ENCODE results near the gene HDAC4. TPM values are rescaled to one million over a fixed set of nuclear protein-coding genes. Genes with fewer than 3 reads are reported as not detected.

The HDAC4 gene
- total and polyA plus RNA-seq, 9 of the 15 experiments (the other 6 are each of a cell fraction or from before 2014, with no cell fraction given) = 0.11 to 20.2 (median 4.0) TPM

DNA sequence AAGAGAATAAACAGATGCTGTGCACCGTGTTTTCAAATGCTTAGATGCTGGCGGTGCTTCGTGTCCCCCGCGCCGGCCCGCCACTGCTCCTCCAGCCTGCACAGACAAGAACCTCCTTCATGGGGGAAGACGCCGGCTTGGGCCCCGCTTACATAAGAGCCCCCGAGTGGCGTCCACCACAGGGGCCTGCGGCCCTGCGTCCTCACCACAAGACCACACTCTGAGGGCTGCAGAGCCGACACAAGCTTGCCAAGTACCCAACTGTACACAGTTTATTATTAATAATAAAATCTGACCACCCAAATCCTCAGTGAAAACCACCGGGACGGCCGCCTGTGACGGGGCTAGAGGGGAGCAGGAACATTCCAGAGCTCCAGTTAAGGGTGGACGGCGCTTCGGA is 232.2 kb downstream of the HDAC4 start:
- Histone ChIP-seq H3K79me2 (ENCODE audit: control insufficient read depth, insufficient read depth, low read length) (no peaks in the 10 kb centered on the region), H3K36me3 (ENCODE audit: control insufficient read depth, insufficient read depth, low read length) (no peaks in the 10 kb centered on the region), H3K4me3 (no peak overlapping the region), H3K4me1 (replicated peaks in 1 of 2; ENCODE audit: control insufficient read depth in 2 of 2, insufficient read depth in 2 of 2, low read length in 2 of 2) (no peaks in the 10 kb centered on the region; a peak in 1 of 5 replicates), H3K27me3 (ENCODE audit: control insufficient read depth in 2 of 2, insufficient read depth in 2 of 2, low read length in 2 of 2) (no peaks in the 10 kb centered on the region), H4K20me1 (replicated peaks; ENCODE audit: control insufficient read depth, insufficient read depth, low read length) (no peaks in the 10 kb centered on the region), H2AFZ (ENCODE audit: low read depth, low read length) (no peak overlapping the region), H3K9ac (ENCODE audit: insufficient read depth in 1 of 2, low read depth in 2 of 2, low read length in 2 of 2) (no peak overlapping the region), H3K4me2 (ENCODE audit: insufficient read depth, low read length) (no peak overlapping the region), H3K9me1 (ENCODE audit: control insufficient read depth, insufficient read depth, low read length) (no peaks in the 10 kb centered on the region), H3K27ac (ENCODE audit: extremely low read depth, low read depth, low read length) (no peak overlapping the region), H3K9me3 (replicated peaks; ENCODE audit: control insufficient read depth, insufficient read depth, low read depth, low read length) (no peaks in the 10 kb centered on the region)
- POLR2A ChIA-PET = interaction anchor here (0.6 kb wide), 2 partner anchors 31 to 301 kb away, joined by 3 read pairs; no protein-coding TSS in a partner anchor
- WGBS (ENCODE audit: insufficient coverage, low coverage, missing lambda C conversion rate) = 97% methylated on average over 8 of the region's 22 CpGs
- CTCF ChIA-PET (ENCODE audit: low intra/inter-chr PET ratio) = no interaction called here
- no peak for DNase-seq (ENCODE audit: extremely low read depth in 1 of 4, low spot score in 3 of 4)
- FAIRE-seq = no peak
- no TSS peak for BruUV-seq (replicated peaks)
- intact Hi-C loops (cut with micrococcal nuclease) (no loop called here), in situ Hi-C loops (cut with MboI) (no loop called here)
- ATAC-seq = no peak
- TF ChIP-seq ZBTB1 (CRISPR knock-in tag; IDR thresholded peaks at IDR 0.05; ENCODE audit: borderline replicate concordance, low read depth) (no peak), BRF1 (IDR thresholded peaks at IDR 0.05; ENCODE audit: borderline replicate concordance, extremely low read depth, insufficient read length) (no peak), ZNF57 (CRISPR knock-in tag; IDR thresholded peaks at IDR 0.05) (no peak), HEY1 (CRISPR knock-in tag; IDR thresholded peaks at IDR 0.05; ENCODE audit: borderline replicate concordance) (no peak)

DNA sequence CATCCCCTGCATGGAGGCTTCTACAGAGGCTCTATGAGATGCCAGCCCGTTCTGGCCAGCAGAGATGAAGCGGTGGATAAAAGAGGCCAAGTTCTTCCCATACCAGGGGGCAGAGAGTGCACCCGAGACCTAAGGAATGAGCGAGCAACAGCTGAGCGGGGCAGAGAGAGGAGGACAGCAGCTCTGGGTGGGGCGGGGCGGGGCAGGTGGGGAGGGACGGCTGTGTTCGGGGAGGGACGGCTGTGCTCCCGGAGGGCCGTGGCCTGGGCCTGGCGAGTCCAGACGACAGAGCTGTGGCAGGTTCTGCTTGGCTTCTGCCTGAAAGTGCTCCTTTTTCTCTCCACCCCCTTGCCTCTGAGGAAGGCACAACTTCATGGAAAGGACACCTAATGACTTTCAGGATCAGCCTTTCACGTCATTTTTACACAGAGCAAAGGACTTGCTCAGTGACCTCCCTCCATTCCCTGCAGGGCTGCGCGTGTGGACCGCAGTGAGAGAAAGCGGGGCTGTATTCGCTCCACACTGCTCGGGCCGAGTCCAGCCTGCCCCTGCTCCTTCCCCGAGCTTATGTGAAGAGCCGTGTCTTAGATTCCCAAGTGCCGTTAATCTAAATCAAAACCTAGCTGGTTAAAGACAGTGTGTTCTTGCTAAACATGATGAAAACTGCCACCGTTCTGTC is 232.9 kb downstream of the HDAC4 start:
- H4K20me1 ChIP-seq (replicated peaks; ENCODE audit: control insufficient read depth, insufficient read depth, low read length) = no peaks in the 10 kb centered on the region
- no peak overlapping the region for H3K27ac ChIP-seq (ENCODE audit: extremely low read depth, low read depth, low read length)
- intact Hi-C loops (cut with micrococcal nuclease) = no loop called here
- POLR2A ChIA-PET = no interaction called here
- H3K4me3 ChIP-seq = no peak overlapping the region
- no peaks in the 10 kb centered on the region; a peak in 1 of 5 replicates for H3K4me1 ChIP-seq (replicated peaks in 1 of 2; ENCODE audit: control insufficient read depth in 2 of 2, insufficient read depth in 2 of 2, low read length in 2 of 2)
- H3K9me3 ChIP-seq (replicated peaks; ENCODE audit: control insufficient read depth, insufficient read depth, low read depth, low read length) = no peaks in the 10 kb centered on the region
- H3K9ac ChIP-seq (ENCODE audit: insufficient read depth in 1 of 2, low read depth in 2 of 2, low read length in 2 of 2) = no peak overlapping the region
- in situ Hi-C loops (cut with MboI) = no loop called here
- H2AFZ ChIP-seq (ENCODE audit: low read depth, low read length) = no peak overlapping the region
- no peaks in the 10 kb centered on the region for H3K79me2 ChIP-seq (ENCODE audit: control insufficient read depth, insufficient read depth, low read length)
- WGBS (ENCODE audit: insufficient coverage, low coverage, missing lambda C conversion rate) = 89% methylated on average over 14 of the region's 26 CpGs
- H3K4me2 ChIP-seq (ENCODE audit: insufficient read depth, low read length) = no peak overlapping the region
- ATAC-seq (no peak), FAIRE-seq (no peak), DNase-seq (ENCODE audit: extremely low read depth in 1 of 4, low spot score in 3 of 4) (no peak)
- no peaks in the 10 kb centered on the region for H3K27me3 ChIP-seq (ENCODE audit: control insufficient read depth in 2 of 2, insufficient read depth in 2 of 2, low read length in 2 of 2)
- CTCF ChIA-PET (ENCODE audit: low intra/inter-chr PET ratio) = no interaction called here
- BruUV-seq (replicated peaks) = no TSS peak
- H3K9me1 ChIP-seq (ENCODE audit: control insufficient read depth, insufficient read depth, low read length) = no peaks in the 10 kb centered on the region
- no peaks in the 10 kb centered on the region for H3K36me3 ChIP-seq (ENCODE audit: control insufficient read depth, insufficient read depth, low read length)
- TF ChIP-seq TRIM24 (IDR thresholded peaks at IDR 0.05) (no peak), KLF6 (CRISPR knock-in tag; IDR thresholded peaks at IDR 0.05; ENCODE audit: borderline replicate concordance) (no peak), HNRNPL (IDR thresholded peaks at IDR 0.05; ENCODE audit: low read depth, low read length) (no peak), MCM7 (IDR thresholded peaks at IDR 0.05) (no peak), JUN (IDR thresholded peaks at IDR 0.05; ENCODE audit: borderline replicate concordance, low read depth, low read length) (no peak), JUN (CRISPR knock-in tag; IDR thresholded peaks at IDR 0.05; ENCODE audit: borderline replicate concordance) (no peak), ZNF124 (CRISPR knock-in tag; IDR thresholded peaks at IDR 0.05) (no peak), PTRF (tag; IDR thresholded peaks at IDR 0.05) (no peak)
- TF ChIP-seq, protein P1, sequence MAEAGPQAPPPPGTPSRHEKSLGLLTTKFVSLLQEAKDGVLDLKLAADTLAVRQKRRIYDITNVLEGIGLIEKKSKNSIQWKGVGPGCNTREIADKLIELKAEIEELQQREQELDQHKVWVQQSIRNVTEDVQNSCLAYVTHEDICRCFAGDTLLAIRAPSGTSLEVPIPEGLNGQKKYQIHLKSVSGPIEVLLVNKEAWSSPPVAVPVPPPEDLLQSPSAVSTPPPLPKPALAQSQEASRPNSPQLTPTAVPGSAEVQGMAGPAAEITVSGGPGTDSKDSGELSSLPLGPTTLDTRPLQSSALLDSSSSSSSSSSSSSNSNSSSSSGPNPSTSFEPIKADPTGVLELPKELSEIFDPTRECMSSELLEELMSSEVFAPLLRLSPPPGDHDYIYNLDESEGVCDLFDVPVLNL (CRISPR knock-in tag; IDR thresholded peaks at IDR 0.05; ENCODE audit: low read depth) = no peak
- TF ChIP-seq, protein P2, sequence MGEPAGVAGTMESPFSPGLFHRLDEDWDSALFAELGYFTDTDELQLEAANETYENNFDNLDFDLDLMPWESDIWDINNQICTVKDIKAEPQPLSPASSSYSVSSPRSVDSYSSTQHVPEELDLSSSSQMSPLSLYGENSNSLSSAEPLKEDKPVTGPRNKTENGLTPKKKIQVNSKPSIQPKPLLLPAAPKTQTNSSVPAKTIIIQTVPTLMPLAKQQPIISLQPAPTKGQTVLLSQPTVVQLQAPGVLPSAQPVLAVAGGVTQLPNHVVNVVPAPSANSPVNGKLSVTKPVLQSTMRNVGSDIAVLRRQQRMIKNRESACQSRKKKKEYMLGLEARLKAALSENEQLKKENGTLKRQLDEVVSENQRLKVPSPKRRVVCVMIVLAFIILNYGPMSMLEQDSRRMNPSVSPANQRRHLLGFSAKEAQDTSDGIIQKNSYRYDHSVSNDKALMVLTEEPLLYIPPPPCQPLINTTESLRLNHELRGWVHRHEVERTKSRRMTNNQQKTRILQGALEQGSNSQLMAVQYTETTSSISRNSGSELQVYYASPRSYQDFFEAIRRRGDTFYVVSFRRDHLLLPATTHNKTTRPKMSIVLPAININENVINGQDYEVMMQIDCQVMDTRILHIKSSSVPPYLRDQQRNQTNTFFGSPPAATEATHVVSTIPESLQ (CRISPR knock-in tag; IDR thresholded peaks at IDR 0.05) = no peak
